Measurements from ENCODE around the gene LTB.

DNA sequence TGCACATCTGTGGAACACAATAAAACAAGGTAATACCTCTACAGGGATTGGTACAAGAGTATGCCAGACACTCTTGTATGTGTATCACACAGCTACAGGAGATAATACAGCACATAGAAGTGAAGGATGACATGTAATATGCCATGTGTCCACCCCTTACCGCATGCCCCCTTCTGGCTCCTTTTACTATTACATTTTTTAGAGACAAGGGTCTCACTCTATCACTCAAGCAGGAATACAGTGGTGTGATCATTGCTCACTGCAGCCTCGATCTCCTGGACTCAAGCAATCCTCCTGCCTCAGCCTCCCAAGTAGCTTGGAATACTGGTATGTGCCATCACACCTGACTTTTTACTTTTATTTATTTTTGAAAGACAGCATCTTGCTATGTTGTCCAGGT lies 14.8 kb upstream of the LTB start:
- no peak for TF ChIP-seq KLF16 (tag by site-specific recombination; IDR thresholded peaks at IDR 0.05)
- no peak for TF ChIP-seq KLF10 (tag by site-specific recombination; IDR thresholded peaks at IDR 0.05)
- TF ChIP-seq, protein P1, sequence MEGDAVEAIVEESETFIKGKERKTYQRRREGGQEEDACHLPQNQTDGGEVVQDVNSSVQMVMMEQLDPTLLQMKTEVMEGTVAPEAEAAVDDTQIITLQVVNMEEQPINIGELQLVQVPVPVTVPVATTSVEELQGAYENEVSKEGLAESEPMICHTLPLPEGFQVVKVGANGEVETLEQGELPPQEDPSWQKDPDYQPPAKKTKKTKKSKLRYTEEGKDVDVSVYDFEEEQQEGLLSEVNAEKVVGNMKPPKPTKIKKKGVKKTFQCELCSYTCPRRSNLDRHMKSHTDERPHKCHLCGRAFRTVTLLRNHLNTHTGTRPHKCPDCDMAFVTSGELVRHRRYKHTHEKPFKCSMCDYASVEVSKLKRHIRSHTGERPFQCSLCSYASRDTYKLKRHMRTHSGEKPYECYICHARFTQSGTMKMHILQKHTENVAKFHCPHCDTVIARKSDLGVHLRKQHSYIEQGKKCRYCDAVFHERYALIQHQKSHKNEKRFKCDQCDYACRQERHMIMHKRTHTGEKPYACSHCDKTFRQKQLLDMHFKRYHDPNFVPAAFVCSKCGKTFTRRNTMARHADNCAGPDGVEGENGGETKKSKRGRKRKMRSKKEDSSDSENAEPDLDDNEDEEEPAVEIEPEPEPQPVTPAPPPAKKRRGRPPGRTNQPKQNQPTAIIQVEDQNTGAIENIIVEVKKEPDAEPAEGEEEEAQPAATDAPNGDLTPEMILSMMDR (tag by site-specific recombination; IDR thresholded peaks at IDR 0.05): peak; percentile 35; the same call in 1 of the 2 replicates
- no peak for TF ChIP-seq ZNF404 (tag by site-specific recombination; IDR thresholded peaks at IDR 0.05)
- TF ChIP-seq, protein P2, sequence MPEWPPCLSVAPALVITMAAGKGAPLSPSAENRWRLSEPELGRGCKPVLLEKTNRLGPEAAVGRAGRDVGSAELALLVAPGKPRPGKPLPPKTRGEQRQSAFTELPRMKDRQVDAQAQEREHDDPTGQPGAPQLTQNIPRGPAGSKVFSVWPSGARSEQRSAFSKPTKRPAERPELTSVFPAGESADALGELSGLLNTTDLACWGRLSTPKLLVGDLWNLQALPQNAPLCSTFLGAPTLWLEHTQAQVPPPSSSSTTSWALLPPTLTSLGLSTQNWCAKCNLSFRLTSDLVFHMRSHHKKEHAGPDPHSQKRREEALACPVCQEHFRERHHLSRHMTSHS (tag by site-specific recombination; IDR thresholded peaks at IDR 0.05): no peak
- TF ChIP-seq ZNF571 (tag by site-specific recombination; IDR thresholded peaks at IDR 0.05): no peak

All from HEK293 (cell line).